ENCODE measurements around the gene GPC6.

Gene GPC6

DNA sequence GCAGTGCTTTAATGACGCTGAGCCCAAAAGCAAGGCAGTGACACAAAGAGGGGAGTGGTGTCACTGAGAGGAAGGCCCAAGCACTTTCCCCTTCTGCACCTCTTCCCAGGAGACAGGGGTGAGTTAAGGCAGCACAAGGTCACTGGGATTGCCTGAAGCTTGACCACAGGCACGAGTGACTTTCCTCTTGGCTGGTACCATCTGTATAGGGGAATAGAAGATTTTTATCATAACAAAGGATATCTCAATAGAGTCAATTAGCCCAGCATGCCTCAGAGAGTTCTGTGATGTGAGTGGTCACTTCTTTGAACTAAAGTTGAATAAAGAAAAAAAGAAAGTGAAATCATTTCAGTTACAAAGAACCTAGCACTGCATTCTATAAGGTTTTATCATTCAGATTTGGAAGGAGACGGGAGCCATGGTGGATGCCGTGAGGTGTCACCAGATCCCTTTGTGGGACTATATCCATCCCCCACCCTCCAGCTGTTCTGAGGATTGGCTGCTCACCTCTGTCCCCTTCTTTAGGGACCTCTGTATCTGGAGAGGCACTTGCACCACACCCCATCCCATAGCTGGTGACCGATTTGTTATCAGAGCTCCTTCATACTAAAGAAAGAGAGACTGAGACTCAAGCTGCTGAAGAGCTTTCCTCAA lies 961.7 kb downstream of the GPC6 start:
- H3K27ac ChIP-seq, result no peak overlapping the region
- TF ChIP-seq, protein P1, sequence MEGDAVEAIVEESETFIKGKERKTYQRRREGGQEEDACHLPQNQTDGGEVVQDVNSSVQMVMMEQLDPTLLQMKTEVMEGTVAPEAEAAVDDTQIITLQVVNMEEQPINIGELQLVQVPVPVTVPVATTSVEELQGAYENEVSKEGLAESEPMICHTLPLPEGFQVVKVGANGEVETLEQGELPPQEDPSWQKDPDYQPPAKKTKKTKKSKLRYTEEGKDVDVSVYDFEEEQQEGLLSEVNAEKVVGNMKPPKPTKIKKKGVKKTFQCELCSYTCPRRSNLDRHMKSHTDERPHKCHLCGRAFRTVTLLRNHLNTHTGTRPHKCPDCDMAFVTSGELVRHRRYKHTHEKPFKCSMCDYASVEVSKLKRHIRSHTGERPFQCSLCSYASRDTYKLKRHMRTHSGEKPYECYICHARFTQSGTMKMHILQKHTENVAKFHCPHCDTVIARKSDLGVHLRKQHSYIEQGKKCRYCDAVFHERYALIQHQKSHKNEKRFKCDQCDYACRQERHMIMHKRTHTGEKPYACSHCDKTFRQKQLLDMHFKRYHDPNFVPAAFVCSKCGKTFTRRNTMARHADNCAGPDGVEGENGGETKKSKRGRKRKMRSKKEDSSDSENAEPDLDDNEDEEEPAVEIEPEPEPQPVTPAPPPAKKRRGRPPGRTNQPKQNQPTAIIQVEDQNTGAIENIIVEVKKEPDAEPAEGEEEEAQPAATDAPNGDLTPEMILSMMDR (conservative IDR thresholded peaks at IDR 0.05), result no peak

DNA sequence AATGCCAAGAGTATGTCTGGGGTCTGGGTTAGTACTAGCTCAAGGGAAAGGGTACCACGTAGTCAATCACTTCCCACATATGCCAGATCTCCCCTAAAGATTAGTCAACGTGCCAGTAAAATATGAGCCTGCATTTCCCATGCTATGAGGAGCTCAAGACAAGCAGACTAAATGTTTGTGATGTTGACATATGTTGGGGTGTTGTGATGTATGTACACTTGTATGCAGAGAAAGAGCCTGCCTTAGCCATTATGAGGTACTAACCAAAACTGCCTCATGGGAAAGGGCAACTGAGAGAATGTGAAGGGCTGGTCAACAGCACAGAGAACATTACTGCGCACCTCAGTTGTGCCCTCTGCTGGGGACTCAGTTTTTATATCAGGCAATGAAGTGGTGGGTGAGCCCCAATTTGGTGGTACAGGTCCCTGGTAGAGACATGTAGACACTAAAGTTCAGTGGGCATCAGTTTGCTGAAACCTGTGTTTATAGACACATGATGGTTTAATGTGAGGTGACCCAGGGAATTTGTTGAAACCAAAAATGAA lies 965.9 kb downstream of the GPC6 start:
- TF ChIP-seq, protein P1 (conservative IDR thresholded peaks at IDR 0.05), result peak; percentile 52; the same call in 1 of the 2 replicates
- no peak overlapping the region for H3K27ac ChIP-seq

DNA sequence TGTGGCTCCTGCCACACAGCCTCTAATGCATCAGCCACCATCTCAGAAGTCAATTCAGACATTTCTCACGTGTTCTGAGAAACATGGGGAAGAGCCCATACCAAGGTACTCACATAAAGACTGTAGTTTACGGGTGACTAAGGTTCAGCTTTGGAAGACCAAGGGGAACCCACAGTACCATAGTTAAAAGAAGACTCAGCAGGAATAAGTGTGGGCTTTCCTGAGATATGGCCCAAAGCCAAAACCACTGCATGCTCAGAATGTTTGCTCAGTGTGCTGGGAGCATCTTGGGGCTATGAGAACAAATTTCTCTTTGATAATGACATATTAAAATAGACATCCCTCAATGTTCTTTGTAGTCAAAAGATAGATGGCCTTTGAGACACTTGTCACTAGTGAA lies 969.1 kb downstream of the GPC6 start:
- no peak overlapping the region for H3K27ac ChIP-seq
- TF ChIP-seq, protein P1 (conservative IDR thresholded peaks at IDR 0.05), result no peak

DNA sequence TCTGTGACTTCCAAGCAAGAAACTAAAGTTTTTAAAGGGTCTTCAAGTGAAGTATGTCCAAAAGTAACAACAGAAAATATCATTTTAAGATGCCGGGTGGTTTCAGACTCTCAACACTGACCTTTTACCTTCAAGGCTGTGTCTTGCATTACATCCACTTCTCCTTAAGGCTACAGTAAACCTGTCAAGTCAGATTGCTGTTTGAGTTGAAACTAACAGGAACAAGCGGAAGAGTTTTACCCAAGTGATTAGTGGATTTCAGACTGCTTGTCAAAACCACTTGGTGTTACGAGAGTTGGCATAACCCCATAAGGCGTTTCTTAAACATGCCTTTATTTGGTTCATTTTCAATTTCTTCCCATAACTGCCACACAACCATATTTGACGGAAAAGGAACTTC lies 969.8 kb downstream of the GPC6 start:
- H3K27ac ChIP-seq, result no peak overlapping the region
- TF ChIP-seq, protein P1 (conservative IDR thresholded peaks at IDR 0.05), result no peak

DNA sequence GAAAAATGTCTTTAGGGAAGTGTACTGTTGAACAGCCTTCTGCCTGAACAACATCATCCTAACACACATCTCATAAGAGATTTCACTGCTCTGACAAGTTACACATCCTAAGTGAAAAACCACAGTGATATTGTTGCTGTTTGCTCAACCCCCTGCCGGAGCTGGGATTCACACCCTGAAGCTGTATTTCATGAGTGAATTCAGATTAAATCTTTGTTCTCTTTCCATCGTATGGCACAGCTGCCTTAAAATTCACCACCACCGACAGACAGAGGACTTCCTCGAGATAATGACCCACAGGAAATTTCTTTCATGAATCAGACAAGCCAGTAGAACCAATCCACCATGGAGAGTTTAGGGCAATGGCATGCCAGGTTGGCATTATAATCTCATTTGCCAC lies 972.1 kb downstream of the GPC6 start:
- TF ChIP-seq, protein P1 (conservative IDR thresholded peaks at IDR 0.05), result no peak
- H3K27ac ChIP-seq, result no peak overlapping the region

DNA sequence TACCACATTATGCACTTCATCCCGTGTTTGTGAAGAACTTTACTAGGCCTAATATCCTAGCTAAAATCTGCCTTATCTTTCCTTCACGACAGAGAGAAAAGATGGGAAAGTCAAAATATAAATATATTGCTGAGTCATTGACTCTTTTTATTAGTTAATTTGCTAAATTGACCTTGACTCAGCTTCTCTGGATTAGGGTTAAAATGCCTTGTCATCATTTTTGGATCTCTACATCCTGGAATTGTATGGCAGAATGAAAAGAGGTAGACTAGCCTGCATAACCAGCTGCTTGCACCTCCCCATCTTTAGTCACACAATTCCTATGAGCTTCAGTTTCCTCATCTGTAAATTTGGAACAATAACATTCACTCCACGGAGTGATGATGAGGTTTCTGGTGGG lies 972.5 kb downstream of the GPC6 start:
- no peak overlapping the region for H3K27ac ChIP-seq
- TF ChIP-seq, protein P1 (conservative IDR thresholded peaks at IDR 0.05), result no peak

DNA sequence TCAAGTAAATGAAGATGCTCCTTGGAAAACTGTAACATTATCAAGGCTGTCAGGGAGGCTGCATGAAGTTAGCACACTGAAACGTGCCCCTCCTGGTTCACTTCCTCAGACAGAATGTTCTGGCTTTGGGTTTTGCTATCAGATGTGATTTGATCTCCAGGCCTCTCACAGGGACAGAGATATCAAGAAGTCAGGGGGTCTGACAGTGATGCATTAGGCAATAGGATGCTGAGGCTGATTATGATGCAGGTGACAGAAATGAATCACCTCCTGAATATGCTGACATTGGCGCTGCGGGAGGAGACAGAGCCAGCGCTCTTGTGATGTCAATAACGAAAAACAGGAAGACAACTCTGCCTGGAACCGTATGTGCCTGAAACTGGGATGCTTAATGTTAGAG lies 974.4 kb downstream of the GPC6 start:
- TF ChIP-seq, protein P1 (conservative IDR thresholded peaks at IDR 0.05), result no peak
- no peak overlapping the region for H3K27ac ChIP-seq
